ENCODE data around the gene RALGPS1. TPM values are rescaled to one million over a fixed set of nuclear protein-coding genes. Genes with fewer than 3 reads are reported as not detected.

RALGPS1 gene
- total and polyA plus RNA-seq, 2 of the 8 experiments (the other 6 are each of a cell fraction or from before 2014, with no cell fraction given), result 20.0 to 23.5 TPM

DNA sequence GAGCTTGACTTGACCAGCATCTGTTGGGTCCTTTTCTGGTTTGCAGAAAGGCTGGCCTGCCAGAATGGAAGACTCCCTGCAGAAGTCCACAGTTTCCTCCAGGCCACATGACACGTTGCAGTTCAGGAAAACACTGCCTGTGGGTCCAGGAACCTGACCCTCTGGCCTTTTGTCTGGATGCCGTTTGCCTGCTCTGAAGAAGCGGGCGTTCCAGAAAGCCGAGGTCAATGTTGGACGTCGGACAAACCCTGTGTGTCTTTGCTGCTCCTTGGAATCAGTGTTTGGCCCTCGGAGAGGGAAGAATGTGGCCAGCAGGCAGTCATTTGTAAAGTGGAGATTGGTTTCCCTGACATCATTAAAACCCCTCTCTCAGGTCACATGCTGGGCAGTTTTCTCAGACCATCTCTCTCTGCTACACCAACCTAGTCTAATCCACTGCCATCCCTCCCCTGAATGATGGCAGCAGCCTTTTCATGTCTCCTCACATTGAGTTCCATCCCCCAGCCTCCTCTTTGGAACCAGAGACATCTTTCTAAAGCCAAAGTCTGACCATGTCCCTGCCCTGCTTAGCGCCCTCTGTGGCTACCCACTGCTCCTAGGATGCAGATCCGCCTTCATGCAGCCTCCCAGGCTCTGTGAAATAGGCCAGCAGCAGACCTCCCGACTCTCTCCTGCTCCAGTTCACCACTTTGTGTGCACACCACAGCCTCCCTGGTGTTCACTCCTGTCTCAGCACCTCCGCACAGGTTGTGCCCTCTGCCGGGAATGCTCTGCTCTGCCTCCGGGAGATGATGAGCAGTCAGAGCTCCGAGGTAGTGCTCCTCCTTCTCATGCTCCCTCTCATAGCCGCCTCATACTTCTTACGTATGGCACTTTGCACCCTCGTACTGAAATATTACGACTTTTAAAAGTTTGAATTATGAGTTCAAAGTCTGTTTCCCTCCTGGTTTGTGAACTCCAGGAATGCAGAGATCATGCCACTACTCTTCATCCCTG lies 75.6 kb downstream of the RALGPS1 start:
- DNase-seq (ENCODE audit: low read depth in 1 of 2, low spot score in 2 of 2) (no peak), FAIRE-seq (no peak)
- no peak overlapping the region for H4K5ac ChIP-seq (ENCODE audit: insufficient read length, low read depth, low read length)
- H3K9ac ChIP-seq (replicated peaks in 1 of 4; ENCODE audit: extremely low read depth in 1 of 4, low read depth in 3 of 4, low read length in 3 of 4), result no peak overlapping the region
- H2BK120ac ChIP-seq (replicated peaks; ENCODE audit: low read depth, low read length), result no peak overlapping the region
- no peak overlapping the region for H4K91ac ChIP-seq (replicated peaks; ENCODE audit: insufficient read length, low read length)
- H2BK12ac ChIP-seq (ENCODE audit: low read depth, low read length), result no peak overlapping the region
- TF ChIP-seq POLR2AphosphoS5 (IDR thresholded peaks at IDR 0.05; ENCODE audit: low read depth, low read length) (no peak), POLR2A (IDR thresholded peaks at IDR 0.05; ENCODE audit: control extremely low read depth in 1 of 2, low read depth in 2 of 2, low read length in 2 of 2) (no peak)
- TF ChIP-seq, protein P1, sequence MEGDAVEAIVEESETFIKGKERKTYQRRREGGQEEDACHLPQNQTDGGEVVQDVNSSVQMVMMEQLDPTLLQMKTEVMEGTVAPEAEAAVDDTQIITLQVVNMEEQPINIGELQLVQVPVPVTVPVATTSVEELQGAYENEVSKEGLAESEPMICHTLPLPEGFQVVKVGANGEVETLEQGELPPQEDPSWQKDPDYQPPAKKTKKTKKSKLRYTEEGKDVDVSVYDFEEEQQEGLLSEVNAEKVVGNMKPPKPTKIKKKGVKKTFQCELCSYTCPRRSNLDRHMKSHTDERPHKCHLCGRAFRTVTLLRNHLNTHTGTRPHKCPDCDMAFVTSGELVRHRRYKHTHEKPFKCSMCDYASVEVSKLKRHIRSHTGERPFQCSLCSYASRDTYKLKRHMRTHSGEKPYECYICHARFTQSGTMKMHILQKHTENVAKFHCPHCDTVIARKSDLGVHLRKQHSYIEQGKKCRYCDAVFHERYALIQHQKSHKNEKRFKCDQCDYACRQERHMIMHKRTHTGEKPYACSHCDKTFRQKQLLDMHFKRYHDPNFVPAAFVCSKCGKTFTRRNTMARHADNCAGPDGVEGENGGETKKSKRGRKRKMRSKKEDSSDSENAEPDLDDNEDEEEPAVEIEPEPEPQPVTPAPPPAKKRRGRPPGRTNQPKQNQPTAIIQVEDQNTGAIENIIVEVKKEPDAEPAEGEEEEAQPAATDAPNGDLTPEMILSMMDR (IDR thresholded peaks at IDR 0.05; ENCODE audit: control extremely low read depth in 1 of 3, insufficient read depth in 1 of 3, low read depth in 1 of 3, low read length in 3 of 3), result peak; percentile 23 to 49 (median 42)
- H2BK20ac ChIP-seq (ENCODE audit: low read length), result no peak overlapping the region
- ChIA-PET POLR2A (ENCODE audit: partially characterized antibody) (interaction anchor here (1.7 kb wide), 1 partner anchor 12 kb away, joined by 3 read pairs; no protein-coding TSS in a partner anchor), CTCF (ENCODE audit: partially characterized antibody) (interaction anchor here (0.6 to 1.3 kb wide), 3 partner anchors 21 to 50 kb away, joined by 3 to 5 read pairs (median 3); no protein-coding TSS in a partner anchor)
- no peak overlapping the region for H3K4ac ChIP-seq (replicated peaks; ENCODE audit: insufficient read length, low read depth, low read length)
- H3K79me2 ChIP-seq (ENCODE audit: control insufficient read depth in 1 of 2, insufficient read depth in 2 of 2, low read length in 2 of 2), result no peaks in the 10 kb centered on the region
- no peak overlapping the region for H2BK5ac ChIP-seq (ENCODE audit: low read depth, low read length)
- H2BK15ac ChIP-seq (ENCODE audit: low read length), result no peak overlapping the region
- H3K36me3 ChIP-seq (ENCODE audit: control insufficient read depth in 2 of 4, insufficient read depth in 4 of 4, low read length in 3 of 4), result no peaks in the 10 kb centered on the region
- no peak overlapping the region for H3K14ac ChIP-seq (ENCODE audit: insufficient read length)
- H3K18ac ChIP-seq (ENCODE audit: extremely low read depth, low read length), result no peak overlapping the region
- no peaks in the 10 kb centered on the region for H3K4me1 ChIP-seq (replicated peaks in 1 of 4; ENCODE audit: control insufficient read depth in 3 of 4, insufficient read depth in 4 of 4, low read length in 3 of 4)
- H3K23ac ChIP-seq (ENCODE audit: insufficient read length), result no peak overlapping the region
- H3K56ac ChIP-seq (replicated peaks; ENCODE audit: insufficient read length, low read depth, low read length), result no peak overlapping the region
- no peak overlapping the region for H2AFZ ChIP-seq (ENCODE audit: low read length)
- H3K9me3 ChIP-seq (ENCODE audit: insufficient read depth in 2 of 2, low read depth in 1 of 2, low read length in 1 of 2), result peaks cover 10 to 13% of the 10 kb centered on the region in 2 experiments; a peak in 2 of 4 replicates
- H3K4me3 ChIP-seq (ENCODE audit: extremely low read depth in 1 of 4, insufficient read depth in 2 of 4, low read depth in 3 of 4, low read length in 4 of 4), result no peak overlapping the region
- peak overlapping the region; percentile 71 for H4K8ac ChIP-seq (ENCODE audit: extremely low read depth, insufficient read depth, low read length)
- no peak overlapping the region for H3K27ac ChIP-seq (ENCODE audit: low read depth, low read length)
- 83% methylated on average over 19 of the region's 19 CpGs; no CpG with 5 or more reads in 1 of the 2 experiments for WGBS, 2 experiments (ENCODE audit: extremely low coverage in 1 of 2, insufficient coverage in 1 of 2, insufficient read length in 1 of 2, insufficient replicate concordance in 2 of 2, low coverage in 1 of 2, low lambda C conversion rate in 2 of 2, missing lambda C conversion rate in 1 of 2)
- H3K4me2 ChIP-seq (ENCODE audit: insufficient read depth in 1 of 2, low read depth in 2 of 2, low read length in 2 of 2), result no peak overlapping the region
- H3K23me2 ChIP-seq (ENCODE audit: low read depth, low read length), result no peaks in the 10 kb centered on the region
- no peaks in the 10 kb centered on the region for H3K27me3 ChIP-seq (replicated peaks in 1 of 4; ENCODE audit: control insufficient read depth in 3 of 4, extremely low read depth in 1 of 4, insufficient read depth in 3 of 4, low read length in 3 of 4)
- H3K79me1 ChIP-seq (ENCODE audit: low read depth, low read length), result no peaks in the 10 kb centered on the region
- H2AK5ac ChIP-seq (ENCODE audit: low read depth, low read length), result no peak overlapping the region
- H4K20me1 ChIP-seq (replicated peaks in 1 of 2; ENCODE audit: control insufficient read depth in 1 of 2, insufficient read depth in 2 of 2, low read length in 2 of 2), result no peaks in the 10 kb centered on the region

Measured in H1 (cell line).